ENCODE data around the gene RSPH3. TPM values are rescaled to one million over a fixed set of nuclear protein-coding genes. Genes with fewer than 3 reads are reported as not detected.

The RSPH3 gene
- total and polyA plus RNA-seq, 10 of the 15 experiments (the other 5 are each of a cell fraction or from before 2014, with no cell fraction given) = 0.40 to 3.5 (median 1.4) TPM

GRCh38 chr6:159038914-159039884 lies 39.2 kb upstream of the RSPH3 start:
- peak overlapping the region; percentile 92 for H3K4me2 ChIP-seq (ENCODE audit: control insufficient read depth, insufficient read depth)
- SMC1A ChIA-PET (ENCODE audit: uncharacterized antibody, unreplicated experiment) = interaction anchor here (0.6 to 14.9 kb wide), 22 partner anchors 10 to 324 kb away, joined by 3 to 415 read pairs (median 6); partner anchors contain the start of gene RSPH3
- peak overlapping the region; percentile 19; the same call in 1 of the 2 replicates for H3K9ac ChIP-seq (ENCODE audit: control insufficient read depth, insufficient read depth, low read length)
- WGBS (ENCODE audit: insufficient coverage, insufficient replicate concordance, low lambda C conversion rate, missing lambda C conversion rate) = 1% methylated on average over 8 of the region's 8 CpGs
- POLR2A ChIA-PET = interaction anchor here (0.5 to 5.5 kb wide), 14 partner anchors 15 to 231 kb away, joined by 3 to 79 read pairs (median 5); no protein-coding TSS in a partner anchor
- H3K4me3 ChIP-seq = peak overlapping the region; percentile 40; the same call in 1 of the 2 replicates
- DNase-seq (ENCODE audit: low read depth, low spot score) (peak; percentile 86), ATAC-seq (peak; percentile 75), FAIRE-seq (peak; percentile 80)
- H3K79me2 ChIP-seq (ENCODE audit: control insufficient read depth, insufficient read depth, low read length) = no peaks in the 10 kb centered on the region
- no peaks in the 10 kb centered on the region; the same call in 2 of the 3 replicates for H3K9me3 ChIP-seq (replicated peaks; ENCODE audit: control insufficient read depth, insufficient read depth, low read length)
- peak overlapping the region; percentile 89 for H3K27ac ChIP-seq (ENCODE audit: control insufficient read depth, insufficient read depth)
- no peaks in the 10 kb centered on the region for H3K27me3 ChIP-seq (replicated peaks in 1 of 2; ENCODE audit: control insufficient read depth in 2 of 2, insufficient read depth in 2 of 2, low read length in 1 of 2)
- intact Hi-C loops (cut with micrococcal nuclease; ENCODE audit: unreplicated experiment) = no loop called here
- H4K20me1 ChIP-seq (ENCODE audit: control insufficient read depth, insufficient read depth) = no peaks in the 10 kb centered on the region
- peaks cover 10 to 20% of the 10 kb centered on the region in 2 experiments; a peak in 3 of 4 replicates for H3K36me3 ChIP-seq (ENCODE audit: control insufficient read depth in 2 of 2, insufficient read depth in 2 of 2, low read length in 1 of 2)
- in situ Hi-C loops (cut with MboI) = no loop called here
- no TSS peak for BruUV-seq (replicated peaks)
- CTCF ChIA-PET = interaction anchor here (0.7 to 16.7 kb wide), 17 partner anchors 15 to 233 kb away, joined by 3 to 481 read pairs (median 4); partner anchors contain the start of gene RSPH3
- peaks cover 39% of the 10 kb centered on the region for H3K4me1 ChIP-seq (ENCODE audit: control insufficient read depth, insufficient read depth, low read length)
- RAD21 ChIA-PET (ENCODE audit: unreplicated experiment) = interaction anchor here (0.7 to 9.6 kb wide), 24 partner anchors 9 to 389 kb away, joined by 3 to 298 read pairs (median 4); partner anchors contain the start of genes RSPH3 and SYTL3
- H2AFZ ChIP-seq (ENCODE audit: control insufficient read depth, low read depth, low read length) = no peak overlapping the region
- 0 out of 2 replicates have a peak, but pooled peaks have one; percentile 20 for TF ChIP-seq CHD2 (IDR thresholded peaks at IDR 0.05; ENCODE audit: borderline replicate concordance, low read depth, low read length)
- TF ChIP-seq, protein P1, sequence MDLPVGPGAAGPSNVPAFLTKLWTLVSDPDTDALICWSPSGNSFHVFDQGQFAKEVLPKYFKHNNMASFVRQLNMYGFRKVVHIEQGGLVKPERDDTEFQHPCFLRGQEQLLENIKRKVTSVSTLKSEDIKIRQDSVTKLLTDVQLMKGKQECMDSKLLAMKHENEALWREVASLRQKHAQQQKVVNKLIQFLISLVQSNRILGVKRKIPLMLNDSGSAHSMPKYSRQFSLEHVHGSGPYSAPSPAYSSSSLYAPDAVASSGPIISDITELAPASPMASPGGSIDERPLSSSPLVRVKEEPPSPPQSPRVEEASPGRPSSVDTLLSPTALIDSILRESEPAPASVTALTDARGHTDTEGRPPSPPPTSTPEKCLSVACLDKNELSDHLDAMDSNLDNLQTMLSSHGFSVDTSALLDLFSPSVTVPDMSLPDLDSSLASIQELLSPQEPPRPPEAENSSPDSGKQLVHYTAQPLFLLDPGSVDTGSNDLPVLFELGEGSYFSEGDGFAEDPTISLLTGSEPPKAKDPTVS (IDR thresholded peaks at IDR 0.05; ENCODE audit: low read depth, low read length) = no peak
- no peak for TF ChIP-seq ZNF687 (IDR thresholded peaks at IDR 0.05)
- TF ChIP-seq POLR2AphosphoS5 (IDR thresholded peaks at IDR 0.05; ENCODE audit: low read length) = no peak
- TF ChIP-seq EZH2 (IDR thresholded peaks at IDR 0.05; ENCODE audit: borderline replicate concordance, control insufficient read depth, low read depth, low read length) = 0 out of 2 replicates have a peak, but pooled peaks have one; percentile 54
- peak; percentile 88 for TF ChIP-seq CREM (IDR thresholded peaks at IDR 0.05; ENCODE audit: low read depth)
- 0 out of 2 replicates have a peak, but pooled peaks have one; percentile 6 for TF ChIP-seq YY1 (IDR thresholded peaks at IDR 0.05; ENCODE audit: low read depth, low read length)
- TF ChIP-seq CBX3 (IDR thresholded peaks at IDR 0.05; ENCODE audit: borderline replicate concordance, low read depth) = no peak
- TF ChIP-seq ZNF274 (IDR thresholded peaks at IDR 0.05; ENCODE audit: insufficient read depth, insufficient read length) = no peak
- TF ChIP-seq HDAC6 (IDR thresholded peaks at IDR 0.05; ENCODE audit: unreplicated experiment) = no peak

Measured in GM12878 (cell line).